Measurements from ENCODE around the gene SLC39A11. TPM values are rescaled to one million over a fixed set of nuclear protein-coding genes. Genes with fewer than 3 reads are reported as not detected.
A peak's percentile ranks its signal among the peaks of the same experiment; 100 is the strongest.

SLC39A11 gene
- total and polyA plus RNA-seq, 2 of the 13 experiments (the other 11 are each of a cell fraction or from before 2014, with no cell fraction given), result 17.2 to 31.5 TPM

DNA sequence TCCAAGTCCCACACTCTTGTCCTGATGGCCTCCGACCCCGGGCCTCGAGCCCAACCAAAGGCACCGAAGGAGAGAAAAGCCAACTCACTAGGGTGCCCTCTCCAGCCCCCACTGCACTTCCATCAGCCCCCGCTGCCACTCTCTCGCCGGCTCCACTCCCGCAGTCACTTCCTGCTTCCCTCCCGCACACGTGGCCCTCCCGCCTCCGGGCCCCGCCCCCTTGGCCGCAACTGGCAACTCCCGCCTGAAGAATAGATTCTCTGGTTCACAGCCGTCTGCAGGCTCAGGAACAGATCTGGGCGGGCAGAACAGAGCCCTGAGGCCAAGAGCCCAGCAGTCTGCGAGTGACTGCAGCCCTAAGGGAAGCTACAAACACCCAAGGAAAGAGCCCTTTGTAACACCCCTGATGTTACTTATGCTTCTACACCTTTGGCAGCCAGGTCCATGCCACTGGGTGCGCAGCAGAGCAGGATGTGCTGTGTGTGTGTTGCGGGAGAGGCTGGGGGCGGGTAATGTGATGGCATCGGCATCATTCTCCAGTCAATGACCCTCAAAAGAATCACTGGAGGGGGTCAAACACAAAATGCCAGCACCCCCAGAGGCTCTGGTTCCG is at the start of gene SLC39A11 (continued):
- TF ChIP-seq, protein P1, sequence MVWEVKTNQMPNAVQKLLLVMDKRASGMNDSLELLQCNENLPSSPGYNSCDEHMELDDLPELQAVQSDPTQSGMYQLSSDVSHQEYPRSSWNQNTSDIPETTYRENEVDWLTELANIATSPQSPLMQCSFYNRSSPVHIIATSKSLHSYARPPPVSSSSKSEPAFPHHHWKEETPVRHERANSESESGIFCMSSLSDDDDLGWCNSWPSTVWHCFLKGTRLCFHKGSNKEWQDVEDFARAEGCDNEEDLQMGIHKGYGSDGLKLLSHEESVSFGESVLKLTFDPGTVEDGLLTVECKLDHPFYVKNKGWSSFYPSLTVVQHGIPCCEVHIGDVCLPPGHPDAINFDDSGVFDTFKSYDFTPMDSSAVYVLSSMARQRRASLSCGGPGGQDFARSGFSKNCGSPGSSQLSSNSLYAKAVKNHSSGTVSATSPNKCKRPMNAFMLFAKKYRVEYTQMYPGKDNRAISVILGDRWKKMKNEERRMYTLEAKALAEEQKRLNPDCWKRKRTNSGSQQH (CRISPR knock-in tag; IDR thresholded peaks at IDR 0.05; ENCODE audit: low read depth), result peak; percentile 93; the same call in 1 of the 2 replicates
- TF ChIP-seq ATM (IDR thresholded peaks at IDR 0.05; ENCODE audit: borderline replicate concordance) (no peak), HDAC6 (IDR thresholded peaks at IDR 0.05; ENCODE audit: low read depth, low read length) (no peak), SETDB1 (CRISPR knock-in tag; IDR thresholded peaks at IDR 0.05; ENCODE audit: borderline replicate concordance) (no peak), JDP2 (CRISPR knock-in tag; IDR thresholded peaks at IDR 0.05; ENCODE audit: borderline replicate concordance) (no peak), BHLHE40 (IDR thresholded peaks at IDR 0.05; ENCODE audit: low read length) (peak; percentile 56; the same call in 1 of the 2 replicates), ATF7-NPFF (CRISPR knock-in tag; IDR thresholded peaks at IDR 0.05; ENCODE audit: low read depth) (peak; percentile 94), ZNF713 (CRISPR knock-in tag; IDR thresholded peaks at IDR 0.05) (no peak), ZNF652 (CRISPR knock-in tag; IDR thresholded peaks at IDR 0.05; ENCODE audit: borderline replicate concordance, low read depth) (peak; percentile 20; the same call in 1 of the 2 replicates), ZNF224 (CRISPR knock-in tag; IDR thresholded peaks at IDR 0.05) (0 out of 2 replicates have a peak, but pooled peaks have one; percentile 58), ATF7 (IDR thresholded peaks at IDR 0.05) (no peak), ATF7 (CRISPR knock-in tag; IDR thresholded peaks at IDR 0.05) (peak; percentile 42; the same call in 1 of the 2 replicates), MTA3 (CRISPR knock-in tag; IDR thresholded peaks at IDR 0.05) (no peak)
- TF ChIP-seq, protein P2, sequence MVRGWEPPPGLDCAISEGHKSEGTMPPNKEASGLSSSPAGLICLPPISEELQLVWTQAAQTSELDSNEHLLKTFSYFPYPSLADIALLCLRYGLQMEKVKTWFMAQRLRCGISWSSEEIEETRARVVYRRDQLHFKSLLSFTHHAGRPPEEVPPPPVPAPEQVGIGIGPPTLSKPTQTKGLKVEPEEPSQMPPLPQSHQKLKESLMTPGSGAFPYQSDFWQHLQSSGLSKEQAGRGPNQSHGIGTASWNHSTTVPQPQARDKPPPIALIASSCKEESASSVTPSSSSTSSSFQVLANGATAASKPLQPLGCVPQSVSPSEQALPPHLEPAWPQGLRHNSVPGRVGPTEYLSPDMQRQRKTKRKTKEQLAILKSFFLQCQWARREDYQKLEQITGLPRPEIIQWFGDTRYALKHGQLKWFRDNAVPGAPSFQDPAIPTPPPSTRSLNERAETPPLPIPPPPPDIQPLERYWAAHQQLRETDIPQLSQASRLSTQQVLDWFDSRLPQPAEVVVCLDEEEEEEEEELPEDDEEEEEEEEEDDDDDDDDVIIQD (CRISPR knock-in tag; IDR thresholded peaks at IDR 0.05; ENCODE audit: low read depth), result no peak
- TF ChIP-seq, protein P3, sequence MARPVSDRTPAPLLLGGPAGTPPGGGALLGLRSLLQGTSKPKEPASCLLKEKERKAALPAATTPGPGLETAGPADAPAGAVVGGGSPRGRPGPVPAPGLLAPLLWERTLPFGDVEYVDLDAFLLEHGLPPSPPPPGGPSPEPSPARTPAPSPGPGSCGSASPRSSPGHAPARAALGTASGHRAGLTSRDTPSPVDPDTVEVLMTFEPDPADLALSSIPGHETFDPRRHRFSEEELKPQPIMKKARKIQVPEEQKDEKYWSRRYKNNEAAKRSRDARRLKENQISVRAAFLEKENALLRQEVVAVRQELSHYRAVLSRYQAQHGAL (CRISPR knock-in tag; IDR thresholded peaks at IDR 0.05; ENCODE audit: not compliant biosample characterization), result no peak
- TF ChIP-seq, protein P4, sequence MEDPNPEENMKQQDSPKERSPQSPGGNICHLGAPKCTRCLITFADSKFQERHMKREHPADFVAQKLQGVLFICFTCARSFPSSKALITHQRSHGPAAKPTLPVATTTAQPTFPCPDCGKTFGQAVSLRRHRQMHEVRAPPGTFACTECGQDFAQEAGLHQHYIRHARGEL (CRISPR knock-in tag; IDR thresholded peaks at IDR 0.05), result peak; percentile 88; the same call in 1 of the 2 replicates
- TF ChIP-seq, protein P5, sequence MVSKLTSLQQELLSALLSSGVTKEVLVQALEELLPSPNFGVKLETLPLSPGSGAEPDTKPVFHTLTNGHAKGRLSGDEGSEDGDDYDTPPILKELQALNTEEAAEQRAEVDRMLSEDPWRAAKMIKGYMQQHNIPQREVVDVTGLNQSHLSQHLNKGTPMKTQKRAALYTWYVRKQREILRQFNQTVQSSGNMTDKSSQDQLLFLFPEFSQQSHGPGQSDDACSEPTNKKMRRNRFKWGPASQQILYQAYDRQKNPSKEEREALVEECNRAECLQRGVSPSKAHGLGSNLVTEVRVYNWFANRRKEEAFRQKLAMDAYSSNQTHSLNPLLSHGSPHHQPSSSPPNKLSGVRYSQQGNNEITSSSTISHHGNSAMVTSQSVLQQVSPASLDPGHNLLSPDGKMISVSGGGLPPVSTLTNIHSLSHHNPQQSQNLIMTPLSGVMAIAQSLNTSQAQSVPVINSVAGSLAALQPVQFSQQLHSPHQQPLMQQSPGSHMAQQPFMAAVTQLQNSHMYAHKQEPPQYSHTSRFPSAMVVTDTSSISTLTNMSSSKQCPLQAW (CRISPR knock-in tag; IDR thresholded peaks at IDR 0.05), result peak; percentile 95

All from HepG2 (cell line).